Heart left ventricle (tissue), 16 donors: ENCODE measurements around the gene RIN3. TPM values are rescaled to one million over a fixed set of nuclear protein-coding genes. Genes with fewer than 3 reads are reported as not detected.

Experiments used
- ATAC-seq, 4 donors: fragments of 200-7000 bp; cut with Tn5 transposase; one replicate each; pipeline ENCODE4 v1.9.1; 2020 to 2022; ENCODE audit warnings: moderate library complexity in 4 of 4, mild to moderate bottlenecking in 3 of 4, moderate number of reproducible peaks in 1 of 4
- DNase-seq, 5 donors: peaks; one replicate each; pipeline ENCODE4 v3.0.0-alpha.2; 2020
- H3K27ac ChIP-seq, 12 donors: fragments of 200-600 bp; sonication (generic) in 4 of 12; one replicate each; pipeline versions ENCODE4 v1.5.0 to v1.8.0; 2016 to 2022; ENCODE audit warnings: mild to moderate bottlenecking in 2 of 12
- H3K27me3 ChIP-seq, 9 donors: fragments of 200-600 bp; sonication (generic) in 2 of 9; one replicate each; pipeline versions ENCODE4 v1.5.1 to v1.8.0; 2016 to 2022; ENCODE audit warnings: mild to moderate bottlenecking in 3 of 9
- H3K36me3 ChIP-seq, 9 donors: fragments of 200-600 bp; sonication (generic) in 2 of 9; one replicate each; pipeline versions ENCODE4 v1.5.0 to v1.8.0; 2018 to 2022; ENCODE audit warnings: mild to moderate bottlenecking in 2 of 9
- H3K4me1 ChIP-seq, 12 donors: fragments of 200-600 bp; sonication (generic) in 4 of 12; one replicate each; pipeline versions ENCODE4 v1.5.0 to v1.8.0; 2016 to 2022; ENCODE audit warnings: mild to moderate bottlenecking in 3 of 12
- H3K4me3 ChIP-seq, 12 donors: fragments of 200-600 bp; sonication (generic) in 4 of 12; one replicate each; pipeline versions ENCODE4 v1.5.0 to v1.8.0; 2017 to 2022; ENCODE audit warnings: mild to moderate bottlenecking in 9 of 12, moderate library complexity in 4 of 12
- H3K9me3 ChIP-seq, 12 donors: fragments of 200-600 bp; sonication (generic) in 4 of 12; one replicate each; pipeline versions ENCODE4 v1.5.0 to v1.8.0; 2016 to 2022; ENCODE audit warnings: mild to moderate bottlenecking in 1 of 12
- CTCF ChIP-seq, 12 donors: fragments of 200-600 bp; sonication (generic) in 4 of 12; IDR thresholded peaks; one replicate each; pipeline versions ENCODE4 v1.5.0 to v1.8.0; 2018 to 2022; ENCODE audit warnings: antibody characterized with exemption in 12 of 12, mild to moderate bottlenecking in 5 of 12
- POLR2A ChIP-seq, 2 donors: fragments of 450-650 bp; IDR thresholded peaks; one replicate each; pipeline ENCODE4 v1.6.1; 2017; ENCODE audit warnings: antibody characterized with exemption in 2 of 2, mild to moderate bottlenecking in 2 of 2, moderate library complexity in 2 of 2
- WGBS, 4 donors: extraction: QIAGEN DNeasy Blood & Tissue Kit in 2 of 4; methylation state at CpG; one replicate each; pipeline versions ENCODE4 v1.1.5 to v1.1.7; 2013 to 2018; 5-methylcytosine and 5-hydroxymethylcytosine counted together
- intact Hi-C, 10 donors: fragments of 100-400 bp; cut with DNase I; formaldehyde crosslinking; loops; one replicate each; pipeline versions ENCODE4 v1.11.1 to v1.14.2; 2022
- polyA plus RNA-seq, 2 donors: library from polyadenylated mRNA; stranded (reverse); fragments of 200-250 nt; gene quantifications; one replicate each; pipeline ENCODE4 v1.2.3, GENCODE V29; 2013
- total RNA-seq, 9 donors: library from RNA; depleted of rRNA in 2 of 9; stranded (reverse); fragments of >200 nt in 2 of 9; fragmentation: NEBNext Ultra II Directional in 3 of 9; extraction: Animal tissue kit (Norgen Biotek cat#: 25700) in 3 of 9; gene quantifications; one replicate each; pipeline versions ENCODE4 v1.1.0 to v1.2.4, GENCODE V29; 2016 to 2023
- donor health status: ischemic (EF 13 %, LVEDD 7.1; RV severe dilation, severe dysfunction).
- donor health status: healthy with polysubstance abuse.
- donor health status: DM: no; HTN: yes; CAD: no.
- donor health status: DM: no; HTN: no; CAD: no.
- donor health status: ischemic (EF 25% LVEDD 6.9; RV normal size, moderate dysfunction).
- donor health status: ischemic (EF 25% LVEDD 5.7; RV mildly dilated, moderate dysfunction).
- donor health status: healthy.
- donor health status: DM: yes; HTN: yes; CAD: no.
- donor health status: ischemic (EF 35%, LVEDD 5.7; RV mildly dilated, moderate dysfunction).
- donor health status: nonischemic (EF 11% LVEDD 7.7; RV severe dilation, severe dysfunction).
- donor health status: DM: yes; HTN: yes; CAD: no.
- donor health status: PGD.
- donor health status: ischemic (EF 29% LVEDD 5.4; RV normal size, mild dysfunction).
- donor health status: nonischemic (EF 23%, LVEDD 6.1; RV moderate dilation, normal function).

RIN3 gene
- total and polyA plus RNA-seq, 11 donors = 8.6 to 37.0 (median 12.7) TPM

- TF ChIP-seq CTCF (IDR thresholded peaks at IDR 0.05) (no peak), POLR2A (IDR thresholded peaks at IDR 0.05) (no peak)
- Histone ChIP-seq H3K27ac (peak overlapping the region in 1 of 12 donors; percentile 79), H3K27me3 (no peaks in the 10 kb centered on the region), H3K4me1 (peaks cover 0 to 30% (median 0%) of the 10 kb centered on the region in 12 donors), H3K9me3 (no peaks in the 10 kb centered on the region), H3K36me3 (peaks cover 0 to 52% (median 47%) of the 10 kb centered on the region in 9 donors), H3K4me3 (no peak overlapping the region)
- DNase-seq (no peak), ATAC-seq (no peak)
- intact Hi-C loops = no loop called here
- 94 to 98% (median 95%) methylated on average over 10 of the region's 10 CpGs for WGBS, 4 donors
Measured at GRCh38 chr14:92703516-92703915, 189.9 kb downstream of the RIN3 start.

GRCh38 chr14:92704036-92704804 lies 190.6 kb downstream of the RIN3 start:
- H3K4me3 ChIP-seq = no peak overlapping the region
- peak overlapping the region in 2 of 12 donors; percentile 14 to 79 for H3K27ac ChIP-seq
- no peaks in the 10 kb centered on the region for H3K27me3 ChIP-seq
- ATAC-seq (peak; percentile 23 to 70 (median 51)), DNase-seq (peak in 2 of 5 donors; percentile 42 to 60)
- peaks cover 0 to 58% (median 54%) of the 10 kb centered on the region in 9 donors for H3K36me3 ChIP-seq
- intact Hi-C loops = no loop called here
- H3K4me1 ChIP-seq = peaks cover 0 to 30% (median 0%) of the 10 kb centered on the region in 12 donors
- H3K9me3 ChIP-seq = no peaks in the 10 kb centered on the region
- TF ChIP-seq POLR2A (IDR thresholded peaks at IDR 0.05) = no peak
- no peak for TF ChIP-seq CTCF (IDR thresholded peaks at IDR 0.05)
- 80 to 89% (median 85%) methylated on average over 23 of the region's 23 CpGs for WGBS, 4 donors

- H3K36me3 ChIP-seq = peaks cover 0 to 64% (median 60%) of the 10 kb centered on the region in 9 donors
Measured at GRCh38 chr14:92704821-92705220, 191.2 kb downstream of the RIN3 start.

More at GRCh38 chr14:92704821-92705220, 191.2 kb downstream of the RIN3 start:
- H3K27me3 ChIP-seq = no peaks in the 10 kb centered on the region
- ATAC-seq (no peak), DNase-seq (no peak)
- no peak overlapping the region for H3K4me3 ChIP-seq
- TF ChIP-seq CTCF (IDR thresholded peaks at IDR 0.05) (no peak), POLR2A (IDR thresholded peaks at IDR 0.05) (no peak)
- peak overlapping the region in 2 of 12 donors; percentile 14 to 79 for H3K27ac ChIP-seq
- intact Hi-C loops = no loop called here
- no peaks in the 10 kb centered on the region for H3K9me3 ChIP-seq
- 83 to 93% (median 89%) methylated on average over 11 of the region's 11 CpGs for WGBS, 4 donors
- peaks cover 0 to 30% (median 0%) of the 10 kb centered on the region in 12 donors for H3K4me1 ChIP-seq
